GM12878 (cell line): ENCODE results near the gene PDZD7.

Experiments used
- BCL11A ChIP-seq: IDR thresholded peaks from 2 replicates; pipeline ENCODE4 v1.6.1; 2011; ENCODE audit warnings: low read depth, low read length
- CEBPB ChIP-seq, 2 experiments: fragments of 150-350 bp in 1 of 2; IDR thresholded peaks; 2 replicates each; pipeline ENCODE4 v1.6.1; 2012 to 2014; ENCODE audit warnings: low read depth in 2 of 2, low read length in 2 of 2, borderline replicate concordance in 1 of 2, inconsistent platforms in 1 of 2
- CHD2 ChIP-seq: IDR thresholded peaks from 2 replicates; pipeline ENCODE4 v1.6.1; 2011; ENCODE audit warnings: low read depth, low read length, improper control_type of control experiment, borderline replicate concordance
- ELK1 ChIP-seq: IDR thresholded peaks from 2 replicates; pipeline ENCODE4 v1.6.1; 2012; ENCODE audit warnings: low read depth, low read length, improper control_type of control experiment
- ETV6 ChIP-seq, 2 experiments: fragments of 450-650 bp in 1 of 2; IDR thresholded peaks in 1 of 2; conservative IDR thresholded peaks in 1 of 2; 2 replicates each; pipeline ENCODE4 v1.6.1; 2014; ENCODE audit warnings: antibody characterized with exemption in 1 of 2, borderline replicate concordance in 1 of 2, low read depth in 1 of 2, mild to moderate bottlenecking in 1 of 2, moderate library complexity in 1 of 2
- EZH2 ChIP-seq: IDR thresholded peaks from 2 replicates; pipeline ENCODE4 v1.6.1; 2012; ENCODE audit warnings: low read depth, mild to moderate bottlenecking, control low read depth, inconsistent platforms, low read length, borderline replicate concordance; ENCODE audit not compliant: control insufficient read depth
- MTA3 ChIP-seq: IDR thresholded peaks from 2 replicates; pipeline ENCODE4 v1.6.1; 2012; ENCODE audit warnings: low read length, inconsistent platforms, borderline replicate concordance
- POLR2A ChIP-seq: IDR thresholded peaks from 2 replicates; pipeline ENCODE4 v1.6.1; 2011; ENCODE audit warnings: low read depth, mild to moderate bottlenecking, low read length
- ZSCAN29 ChIP-seq: fragments of 450-650 bp; IDR thresholded peaks from 2 replicates; pipeline ENCODE4 v1.6.1; 2017; ENCODE audit warnings: mild to moderate bottlenecking, moderate library complexity
- TF ChIP-seq, protein P1 (sequence below), 3 experiments: IDR thresholded peaks in 2 of 3; conservative IDR thresholded peaks in 1 of 3; 2 replicates each; pipeline ENCODE4 v1.5.1; 2011; ENCODE audit warnings: low read depth in 3 of 3, low read length in 3 of 3, mild to moderate bottlenecking in 3 of 3, control low read depth in 2 of 3, moderate library complexity in 2 of 3, inconsistent platforms in 1 of 3, mixed read lengths in 1 of 3; ENCODE audit not compliant: control insufficient read depth in 2 of 3, insufficient read depth in 1 of 3; ENCODE audit errors: extremely low read depth in 1 of 3
- TF ChIP-seq, protein P2 (sequence below): fragments of 450-650 bp; formaldehyde crosslinking; IDR thresholded peaks from 2 replicates; pipeline ENCODE4 v1.5.0; 2022; ENCODE audit warnings: mild to moderate bottlenecking, missing genetic modification characterization

DNA sequence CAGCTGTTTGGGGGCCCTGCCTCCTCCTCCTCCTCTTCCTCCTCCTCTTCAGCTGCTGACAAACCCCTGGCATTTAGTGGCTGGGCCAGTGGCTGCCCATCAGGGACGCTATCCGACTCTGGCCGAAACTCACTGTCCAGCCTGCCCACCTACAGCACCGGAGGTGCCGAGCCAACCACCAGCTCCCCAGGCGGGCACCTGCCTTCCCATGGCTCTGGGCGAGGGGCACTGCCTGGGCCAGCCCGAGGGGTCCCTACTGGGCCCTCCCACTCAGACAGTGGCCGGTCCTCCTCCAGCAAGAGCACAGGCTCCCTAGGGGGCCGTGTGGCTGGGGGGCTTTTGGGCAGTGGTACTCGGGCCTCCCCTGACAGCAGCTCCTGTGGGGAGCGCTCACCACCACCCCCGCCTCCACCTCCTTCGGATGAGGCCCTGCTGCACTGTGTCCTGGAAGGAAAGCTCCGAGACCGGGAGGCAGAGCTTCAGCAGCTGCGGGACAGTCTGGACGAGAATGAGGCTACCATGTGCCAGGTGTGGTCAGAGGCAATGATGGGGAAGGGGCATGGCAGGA lies 27.2 kb downstream of the PDZD7 start:
- TF ChIP-seq, protein P1, sequence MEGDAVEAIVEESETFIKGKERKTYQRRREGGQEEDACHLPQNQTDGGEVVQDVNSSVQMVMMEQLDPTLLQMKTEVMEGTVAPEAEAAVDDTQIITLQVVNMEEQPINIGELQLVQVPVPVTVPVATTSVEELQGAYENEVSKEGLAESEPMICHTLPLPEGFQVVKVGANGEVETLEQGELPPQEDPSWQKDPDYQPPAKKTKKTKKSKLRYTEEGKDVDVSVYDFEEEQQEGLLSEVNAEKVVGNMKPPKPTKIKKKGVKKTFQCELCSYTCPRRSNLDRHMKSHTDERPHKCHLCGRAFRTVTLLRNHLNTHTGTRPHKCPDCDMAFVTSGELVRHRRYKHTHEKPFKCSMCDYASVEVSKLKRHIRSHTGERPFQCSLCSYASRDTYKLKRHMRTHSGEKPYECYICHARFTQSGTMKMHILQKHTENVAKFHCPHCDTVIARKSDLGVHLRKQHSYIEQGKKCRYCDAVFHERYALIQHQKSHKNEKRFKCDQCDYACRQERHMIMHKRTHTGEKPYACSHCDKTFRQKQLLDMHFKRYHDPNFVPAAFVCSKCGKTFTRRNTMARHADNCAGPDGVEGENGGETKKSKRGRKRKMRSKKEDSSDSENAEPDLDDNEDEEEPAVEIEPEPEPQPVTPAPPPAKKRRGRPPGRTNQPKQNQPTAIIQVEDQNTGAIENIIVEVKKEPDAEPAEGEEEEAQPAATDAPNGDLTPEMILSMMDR (IDR thresholded peaks at IDR 0.05 in 2 of 3, conservative IDR thresholded peaks at IDR 0.05 in 1 of 3; ENCODE audit: control insufficient read depth in 2 of 3, extremely low read depth in 1 of 3, insufficient read depth in 1 of 3, low read depth in 3 of 3, low read length in 3 of 3): no peak
- TF ChIP-seq ZSCAN29 (no peak), ELK1 (no peak), ETV6 (conservative IDR thresholded peaks at IDR 0.05 in 1 of 2, IDR thresholded peaks at IDR 0.05 in 1 of 2; ENCODE audit: borderline replicate concordance in 1 of 2, low read depth in 1 of 2) (no peak), POLR2A (no peak), BCL11A (no peak), CEBPB (IDR thresholded peaks at IDR 0.05; ENCODE audit: borderline replicate concordance in 1 of 2, low read depth in 2 of 2, low read length in 2 of 2) (no peak), EZH2 (no peak), MTA3 (no peak), CHD2 (no peak)
- TF ChIP-seq, protein P2, sequence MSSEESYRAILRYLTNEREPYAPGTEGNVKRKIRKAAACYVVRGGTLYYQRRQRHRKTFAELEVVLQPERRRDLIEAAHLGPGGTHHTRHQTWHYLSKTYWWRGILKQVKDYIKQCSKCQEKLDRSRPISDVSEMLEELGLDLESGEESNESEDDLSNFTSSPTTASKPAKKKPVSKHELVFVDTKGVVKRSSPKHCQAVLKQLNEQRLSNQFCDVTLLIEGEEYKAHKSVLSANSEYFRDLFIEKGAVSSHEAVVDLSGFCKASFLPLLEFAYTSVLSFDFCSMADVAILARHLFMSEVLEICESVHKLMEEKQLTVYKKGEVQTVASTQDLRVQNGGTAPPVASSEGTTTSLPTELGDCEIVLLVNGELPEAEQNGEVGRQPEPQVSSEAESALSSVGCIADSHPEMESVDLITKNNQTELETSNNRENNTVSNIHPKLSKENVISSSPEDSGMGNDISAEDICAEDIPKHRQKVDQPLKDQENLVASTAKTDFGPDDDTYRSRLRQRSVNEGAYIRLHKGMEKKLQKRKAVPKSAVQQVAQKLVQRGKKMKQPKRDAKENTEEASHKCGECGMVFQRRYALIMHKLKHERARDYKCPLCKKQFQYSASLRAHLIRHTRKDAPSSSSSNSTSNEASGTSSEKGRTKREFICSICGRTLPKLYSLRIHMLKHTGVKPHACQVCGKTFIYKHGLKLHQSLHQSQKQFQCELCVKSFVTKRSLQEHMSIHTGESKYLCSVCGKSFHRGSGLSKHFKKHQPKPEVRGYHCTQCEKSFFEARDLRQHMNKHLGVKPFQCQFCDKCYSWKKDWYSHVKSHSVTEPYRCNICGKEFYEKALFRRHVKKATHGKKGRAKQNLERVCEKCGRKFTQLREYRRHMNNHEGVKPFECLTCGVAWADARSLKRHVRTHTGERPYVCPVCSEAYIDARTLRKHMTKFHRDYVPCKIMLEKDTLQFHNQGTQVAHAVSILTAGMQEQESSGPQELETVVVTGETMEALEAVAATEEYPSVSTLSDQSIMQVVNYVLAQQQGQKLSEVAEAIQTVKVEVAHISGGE (CRISPR knock-in tag): no peak
